IMR-90 (cell line): ENCODE measurements around the gene PERM1. TPM values are rescaled to one million over a fixed set of nuclear protein-coding genes. Genes with fewer than 3 reads are reported as not detected.

Source experiments
- ATAC-seq: fragments of 200-7000 bp; cut with Tn5 transposase; 2 replicates; pipeline ENCODE4 v1.9.1; 2020; ENCODE audit warnings: low read depth, mild to moderate bottlenecking, moderate library complexity
- BruUV-seq: library from RNA; stranded (reverse); fragments of 400-500 nt; replicated peaks from 2 replicates; lab custom pipeline; 2021; lab: Mats Ljungman, UMichigan
- CTCF ChIA-PET: fragments of 300-600 bp; formaldehyde crosslinking; extraction: SDS; loops from one replicate; lab custom pipeline; 2021; ENCODE audit warnings: antibody characterized with exemption; lab: Yijun Ruan, JAX
- POLR2A ChIA-PET: fragments of 300-600 bp; sonication (Branson Sonifier 250); formaldehyde crosslinking; loops from one replicate; lab custom pipeline; 2022; ENCODE audit warnings: antibody characterized with exemption; ENCODE audit not compliant: unreplicated experiment; lab: Charles Lee
- DNase-seq: peaks from one replicate; pipeline ENCODE4 v3.0.0; 2013
- H2AFZ ChIP-seq: replicated peaks from 2 replicates; pipeline ENCODE3; 2013; ENCODE audit warnings: low read length, mild to moderate bottlenecking; ENCODE audit not compliant: poor library complexity
- H2AK5ac ChIP-seq: 2 replicates; pipeline ENCODE4 v1.6.1; 2013; ENCODE audit warnings: low read depth, low read length, inconsistent platforms
- H2AK9ac ChIP-seq: replicated peaks from 2 replicates; pipeline ENCODE3; 2013; ENCODE audit warnings: mild to moderate bottlenecking, low read depth, low read length, moderate library complexity; ENCODE audit not compliant: poor library complexity
- H2BK120ac ChIP-seq: 2 replicates; pipeline ENCODE4 v1.6.1; 2013; ENCODE audit warnings: low read depth, low read length, inconsistent platforms
- H2BK15ac ChIP-seq: 3 replicates; pipeline ENCODE4 v1.6.1; 2013; ENCODE audit warnings: low read depth, low read length, inconsistent platforms
- H2BK20ac ChIP-seq: 2 replicates; pipeline ENCODE4 v1.6.1; 2013; ENCODE audit warnings: low read depth, mild to moderate bottlenecking, inconsistent platforms, low read length, moderate library complexity
- H2BK5ac ChIP-seq: 2 replicates; pipeline ENCODE4 v1.6.1; 2013; ENCODE audit warnings: mild to moderate bottlenecking, low read depth, low read length, inconsistent platforms; ENCODE audit not compliant: poor library complexity, severe bottlenecking
- H3K14ac ChIP-seq: replicated peaks from 2 replicates; pipeline ENCODE4 v1.6.1; 2013; ENCODE audit warnings: low read depth, low read length, inconsistent platforms
- H3K18ac ChIP-seq: 2 replicates; pipeline ENCODE4 v1.6.1; 2013; ENCODE audit warnings: low read depth, low read length, control low read depth
- H3K23ac ChIP-seq: 2 replicates; pipeline ENCODE4 v1.6.1; 2013; ENCODE audit warnings: low read depth, low read length, inconsistent platforms
- H3K27ac ChIP-seq: 2 replicates; pipeline ENCODE4 v1.5.1; 2013; ENCODE audit warnings: mild to moderate bottlenecking, control low read depth, low read length; ENCODE audit not compliant: insufficient read depth
- H3K27me3 ChIP-seq: 2 replicates; pipeline ENCODE4 v1.6.1; 2013; ENCODE audit warnings: low read length; ENCODE audit not compliant: control insufficient read depth, insufficient read depth
- H3K36me3 ChIP-seq: 2 replicates; pipeline ENCODE4 v1.6.1; 2013; ENCODE audit warnings: low read length, mixed read lengths; ENCODE audit not compliant: control insufficient read depth, insufficient read depth
- H3K4ac ChIP-seq: 2 replicates; pipeline ENCODE4 v1.6.1; 2013; ENCODE audit warnings: low read depth, low read length, inconsistent platforms
- H3K4me1 ChIP-seq: 2 replicates; pipeline ENCODE4 v1.6.1; 2013; ENCODE audit warnings: low read length, mixed read lengths; ENCODE audit not compliant: control insufficient read depth, insufficient read depth
- H3K4me2 ChIP-seq: 2 replicates; pipeline ENCODE4 v1.6.1; 2013; ENCODE audit warnings: low read depth, mild to moderate bottlenecking, control low read depth, low read length, moderate library complexity
- H3K4me3 ChIP-seq: 2 replicates; pipeline ENCODE4 v1.5.1; 2013; ENCODE audit warnings: low read depth, mild to moderate bottlenecking, control low read depth, low read length, moderate library complexity; ENCODE audit not compliant: insufficient read depth
- H3K56ac ChIP-seq: 2 replicates; pipeline ENCODE4 v1.6.1; 2013; ENCODE audit warnings: low read length, inconsistent platforms; ENCODE audit not compliant: insufficient read depth; ENCODE audit errors: extremely low read depth
- H3K79me1 ChIP-seq, 2 experiments: 2 replicates each; pipeline ENCODE4 v1.6.1; 2013; ENCODE audit warnings: low read length in 2 of 2, inconsistent platforms in 1 of 2, low read depth in 1 of 2
- H3K9ac ChIP-seq: 2 replicates; pipeline ENCODE4 v1.6.1; 2013; ENCODE audit warnings: low read depth, low read length, control low read depth
- H3K9me1 ChIP-seq: 2 replicates; pipeline ENCODE4 v1.6.1; 2013; ENCODE audit warnings: low read length, inconsistent platforms; ENCODE audit not compliant: insufficient read depth
- H3K9me3 ChIP-seq: 2 replicates; pipeline ENCODE4 v1.6.1; 2013; ENCODE audit warnings: low read length; ENCODE audit not compliant: control insufficient read depth, insufficient read depth
- H4K20me1 ChIP-seq: 2 replicates; pipeline ENCODE4 v1.6.1; 2013; ENCODE audit warnings: low read length, inconsistent platforms; ENCODE audit not compliant: insufficient read depth
- H4K5ac ChIP-seq: 2 replicates; pipeline ENCODE4 v1.6.1; 2013; ENCODE audit warnings: mild to moderate bottlenecking, low read depth, low read length, control low read depth
- H4K8ac ChIP-seq, 2 experiments: 2 replicates each; pipeline ENCODE4 v1.6.1; 2013; ENCODE audit warnings: low read depth in 2 of 2, low read length in 2 of 2, control low read depth in 1 of 2, inconsistent platforms in 1 of 2
- H4K91ac ChIP-seq: 2 replicates; pipeline ENCODE4 v1.6.1; 2013; ENCODE audit warnings: low read depth, low read length, inconsistent platforms; ENCODE audit not compliant: insufficient read depth
- MAZ ChIP-seq: IDR thresholded peaks from 2 replicates; pipeline ENCODE4 v1.6.1; 2012; ENCODE audit warnings: low read depth, mild to moderate bottlenecking, low read length, improper control_type of control experiment, moderate library complexity, borderline replicate concordance
- USF2 ChIP-seq: fragments of 150-350 bp; IDR thresholded peaks from 2 replicates; pipeline ENCODE4 v1.6.1; 2017; ENCODE audit warnings: mild to moderate bottlenecking, antibody characterized with exemption, low read length, low read depth
- WGBS, 2 experiments: methylation state at CpG; one replicate each; pipeline versions ENCODE4 v1.1.5 to v1.1.7; 2013; ENCODE audit warnings: missing lambda C conversion rate in 2 of 2; ENCODE audit not compliant: insufficient read length in 1 of 2; ENCODE audit errors: extremely low coverage in 2 of 2; 5-methylcytosine and 5-hydroxymethylcytosine counted together
- dilution Hi-C: fragments of 300-500 bp; cut with HindIII; formaldehyde crosslinking; loops from one replicate; pipeline ENCODE4 v1.14.3; 2018; ENCODE audit warnings: low sequenced_read_pairs; ENCODE audit not compliant: unreplicated experiment
- in situ Hi-C: fragments of 300-500 bp; cut with MboI; formaldehyde crosslinking; loops from 3 replicates; pipeline ENCODE4 v1.14.3; 2019; ENCODE audit warnings: low sequenced_read_pairs, inconsistent platforms, mixed read lengths
- intact Hi-C: fragments of 100-400 bp; cut with micrococcal nuclease; formaldehyde crosslinking; loops from 2 replicates; pipeline ENCODE4 v1.10.0; 2022
- polyA plus RNA-seq, 3 experiments: library from polyadenylated mRNA; depleted of rRNA; stranded (reverse); fragments of >200 nt; gene quantifications; 2 replicates each; pipeline ENCODE4 v1.2.3, GENCODE V29; 2012; ENCODE audit warnings: low replicate concordance in 1 of 3
- total RNA-seq: library from RNA; depleted of rRNA; stranded (reverse); fragments of >200 nt; gene quantifications from 2 replicates; pipeline ENCODE4 v1.2.3, GENCODE V29; 2012

Gene PERM1
- total and polyA plus RNA-seq, 2 of the 4 experiments (the other 2 are of a cell fraction) = not detected

GRCh38 chr1:932776-933602, 48.9 kb downstream of the PERM1 start:
- CTCF ChIA-PET = no interaction called here
- Histone ChIP-seq H4K8ac (no peak overlapping the region), H2BK120ac (no peak overlapping the region), H3K9me1 (no peaks in the 10 kb centered on the region), H2BK20ac (no peak overlapping the region), H4K5ac (no peak overlapping the region), H3K36me3 (peaks cover 9% of the 10 kb centered on the region), H4K20me1 (peaks cover 6% of the 10 kb centered on the region; the same call in 1 of the 2 replicates), H3K56ac (no peak overlapping the region), H3K9me3 (no peaks in the 10 kb centered on the region), H3K9ac (no peak overlapping the region), H2AFZ (no peak overlapping the region), H3K4me2 (no peak overlapping the region), H2BK5ac (no peak overlapping the region), H3K18ac (no peak overlapping the region), H3K14ac (no peak overlapping the region), H3K4me3 (no peak overlapping the region), H2BK15ac (no peak overlapping the region), H4K91ac (no peak overlapping the region), H3K23ac (no peak overlapping the region), H3K79me1 (no peaks in the 10 kb centered on the region), H3K4ac (no peak overlapping the region), H3K27ac (no peak overlapping the region), H3K4me1 (no peaks in the 10 kb centered on the region), H3K27me3 (no peaks in the 10 kb centered on the region), H2AK5ac (no peak overlapping the region), H2AK9ac (no peak overlapping the region)
- BruUV-seq = no TSS peak
- TF ChIP-seq MAZ = no peak
- TF ChIP-seq USF2 = no peak
- dilution Hi-C loops = no loop called here
- intact Hi-C loops = no loop called here
- POLR2A ChIA-PET = no interaction called here
- in situ Hi-C loops = no loop called here
- no peak for DNase-seq
- WGBS, 2 experiments = 88% methylated on average over 17 of the region's 25 CpGs; no CpG with 5 or more reads in 1 of the 2 experiments
- ATAC-seq = no peak
